Adrenal gland (tissue), 5 donors: ENCODE measurements around the gene ZNF335.

Source experiments
- POLR2A ChIP-seq, 2 donors: fragments of 450-650 bp; IDR thresholded peaks; one replicate each; pipeline ENCODE4 v1.6.1; 2017; ENCODE audit warnings: antibody characterized with exemption in 2 of 2, mild to moderate bottlenecking in 2 of 2, moderate library complexity in 1 of 2
- TF ChIP-seq, protein P1 (sequence below), 6 experiments: fragments of 450-650 bp in 4 of 6; fragments of 200-600 bp in 2 of 6; sonication (generic) in 1 of 6; IDR thresholded peaks; 1 replicate in 5 of 6; 2 replicates in 1 of 6; pipeline versions ENCODE4 v1.5.1 to v1.8.0; 2016 to 2021; ENCODE audit warnings: antibody characterized with exemption in 6 of 6, mild to moderate bottlenecking in 2 of 6, moderate library complexity in 1 of 6
- donor health status: DM: no; HTN: no; CAD: no.

DNA sequence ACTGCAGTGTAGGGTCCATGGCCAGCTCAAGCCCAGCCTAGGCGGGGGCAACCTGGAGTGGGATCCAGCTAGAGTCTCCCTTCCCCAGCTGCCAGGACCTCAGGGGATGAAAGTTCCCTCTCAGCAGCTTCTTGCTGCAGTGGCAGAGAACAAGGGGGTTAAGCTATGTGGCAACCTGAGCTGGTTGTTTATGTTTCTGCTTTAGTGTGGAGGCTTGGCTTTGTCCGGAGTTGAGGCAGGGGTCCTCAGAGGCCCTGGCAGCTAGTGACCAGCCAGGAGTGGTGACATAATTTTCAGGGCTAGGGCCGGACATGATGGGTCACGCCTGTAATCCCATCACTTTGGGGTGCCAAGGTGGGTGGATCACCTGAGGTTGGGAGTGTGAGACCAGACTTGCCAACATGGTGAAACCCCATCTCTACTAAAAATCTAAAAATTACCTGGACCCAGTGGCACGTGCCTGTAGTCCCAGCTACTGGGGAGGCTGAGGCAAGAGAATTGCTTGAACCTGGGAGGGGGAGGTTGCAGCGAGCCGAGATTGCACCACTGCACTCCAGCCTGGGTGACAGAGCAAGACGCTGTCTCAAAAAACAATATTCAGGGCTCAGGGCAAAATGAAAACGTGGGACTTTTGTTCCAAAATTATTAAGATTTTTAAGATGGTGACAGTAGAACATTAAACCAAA lies 46.0 kb downstream of the ZNF335 start:
- TF ChIP-seq POLR2A (IDR thresholded peaks at IDR 0.05): no peak
- TF ChIP-seq, protein P1, sequence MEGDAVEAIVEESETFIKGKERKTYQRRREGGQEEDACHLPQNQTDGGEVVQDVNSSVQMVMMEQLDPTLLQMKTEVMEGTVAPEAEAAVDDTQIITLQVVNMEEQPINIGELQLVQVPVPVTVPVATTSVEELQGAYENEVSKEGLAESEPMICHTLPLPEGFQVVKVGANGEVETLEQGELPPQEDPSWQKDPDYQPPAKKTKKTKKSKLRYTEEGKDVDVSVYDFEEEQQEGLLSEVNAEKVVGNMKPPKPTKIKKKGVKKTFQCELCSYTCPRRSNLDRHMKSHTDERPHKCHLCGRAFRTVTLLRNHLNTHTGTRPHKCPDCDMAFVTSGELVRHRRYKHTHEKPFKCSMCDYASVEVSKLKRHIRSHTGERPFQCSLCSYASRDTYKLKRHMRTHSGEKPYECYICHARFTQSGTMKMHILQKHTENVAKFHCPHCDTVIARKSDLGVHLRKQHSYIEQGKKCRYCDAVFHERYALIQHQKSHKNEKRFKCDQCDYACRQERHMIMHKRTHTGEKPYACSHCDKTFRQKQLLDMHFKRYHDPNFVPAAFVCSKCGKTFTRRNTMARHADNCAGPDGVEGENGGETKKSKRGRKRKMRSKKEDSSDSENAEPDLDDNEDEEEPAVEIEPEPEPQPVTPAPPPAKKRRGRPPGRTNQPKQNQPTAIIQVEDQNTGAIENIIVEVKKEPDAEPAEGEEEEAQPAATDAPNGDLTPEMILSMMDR (IDR thresholded peaks at IDR 0.05): no peak
